ENCODE data around the gene BDH2.

Gene BDH2

DNA sequence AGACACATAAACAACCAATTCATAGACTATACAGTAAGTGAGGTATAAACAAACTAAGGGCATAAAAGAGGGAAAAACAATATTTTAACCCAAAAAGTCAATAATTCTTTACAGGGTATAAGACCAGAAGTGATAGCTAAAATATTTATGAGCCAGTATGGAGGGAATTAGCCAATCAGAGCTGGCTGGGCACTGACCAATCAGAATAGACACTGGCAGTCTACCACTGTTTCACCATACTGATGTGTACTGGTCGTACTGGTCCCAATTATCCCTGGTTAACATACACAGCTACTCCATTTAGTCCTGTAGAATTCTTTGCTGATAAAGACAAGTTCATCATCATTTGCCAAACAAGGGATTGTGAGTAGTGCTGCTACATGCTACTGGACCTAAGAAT lies 70.3 kb downstream of the BDH2 start:
- peaks cover 14% of the 10 kb centered on the region for H3K4me1 Mint-ChIP-seq (ENCODE audit: low read depth)
- no peak overlapping the region for H3K4me3 Mint-ChIP-seq
- no peak overlapping the region for H3K27ac Mint-ChIP-seq
- no peak for DNase-seq (ENCODE audit: low spot score)
- H3K27me3 Mint-ChIP-seq (ENCODE audit: low read depth) = no peaks in the 10 kb centered on the region
- H3K36me3 Mint-ChIP-seq (ENCODE audit: low read depth) = peaks cover 21% of the 10 kb centered on the region
- H3K9me3 Mint-ChIP-seq = no peaks in the 10 kb centered on the region

Measured in T-helper 2 cell treated with Interferon-gamma antibody and Interleukin-4, amounts not matched to agents 5 μg/mL and 100 μg/mL, for 36 hours (primary cell).